GM23338 (cell line): Measurements from ENCODE around the gene SLIRP. TPM values are rescaled to one million over a fixed set of nuclear protein-coding genes. Genes with fewer than 3 reads are reported as not detected.

Source experiments
- ATAC-seq: fragments of 200-7000 bp; cut with Tn5 transposase; 3 replicates; pipeline ENCODE4 v1.9.1; 2020
- DNase-seq: peaks from one replicate; pipeline ENCODE4 v3.0.0-alpha.2; 2015; ENCODE audit warnings: low spot score
- H2AFZ ChIP-seq: fragments of 200-600 bp; sonication (generic); 2 replicates; pipeline ENCODE4 v1.8.0; 2016; ENCODE audit warnings: antibody characterized with exemption, mild to moderate bottlenecking, moderate library complexity
- H3F3A ChIP-seq: fragments of 200-600 bp; sonication (generic); replicated peaks from 2 replicates; pipeline ENCODE4 v1.8.0; 2017; ENCODE audit warnings: antibody characterized with exemption, mixed run types, low read depth
- H3K27ac ChIP-seq: fragments of 200-600 bp; sonication (generic); 2 replicates; pipeline ENCODE4 v1.6.1; 2016; ENCODE audit warnings: low read depth
- H3K27me3 ChIP-seq: fragments of 200-600 bp; sonication (generic); 2 replicates; pipeline ENCODE4 v1.8.0; 2016; ENCODE audit warnings: mild to moderate bottlenecking, mixed run types, moderate library complexity; ENCODE audit not compliant: insufficient read depth
- H3K36me3 ChIP-seq: fragments of 200-600 bp; sonication (generic); 2 replicates; pipeline ENCODE4 v1.8.0; 2016; ENCODE audit warnings: mild to moderate bottlenecking; ENCODE audit not compliant: insufficient read depth
- H3K4me1 ChIP-seq: fragments of 200-600 bp; sonication (generic); 2 replicates; pipeline ENCODE4 v1.8.0; 2016; ENCODE audit warnings: mild to moderate bottlenecking, moderate library complexity; ENCODE audit not compliant: insufficient read depth
- H3K4me2 ChIP-seq: fragments of 200-600 bp; sonication (generic); 2 replicates; pipeline ENCODE4 v1.7.1; 2017; ENCODE audit warnings: mixed run types
- H3K4me3 ChIP-seq: fragments of 200-600 bp; sonication (generic); 2 replicates; pipeline ENCODE4 v1.6.1; 2016; ENCODE audit warnings: mixed run types
- H3K79me2 ChIP-seq: fragments of 200-600 bp; sonication (generic); replicated peaks from 2 replicates; pipeline ENCODE4 v1.8.0; 2017; ENCODE audit warnings: mild to moderate bottlenecking; ENCODE audit not compliant: insufficient read depth
- H3K9me2 ChIP-seq: fragments of 200-600 bp; sonication (generic); 2 replicates; pipeline ENCODE4 v1.8.0; 2017; ENCODE audit not compliant: insufficient read depth
- H4K20me1 ChIP-seq: fragments of 200-600 bp; sonication (generic); replicated peaks from 2 replicates; pipeline ENCODE4 v1.8.0; 2017; ENCODE audit warnings: mild to moderate bottlenecking; ENCODE audit not compliant: insufficient read depth
- H3K27ac Mint-ChIP-seq: 2 replicates; pipeline ENCODE4 v1.8.0; 2020; ENCODE audit warnings: inconsistent platforms, mild to moderate bottlenecking, moderate library complexity, mixed read lengths
- H3K27me3 Mint-ChIP-seq: 3 replicates; pipeline ENCODE4 v1.8.0; 2022; ENCODE audit warnings: low read depth, mild to moderate bottlenecking, moderate library complexity, mixed read lengths, inconsistent platforms; ENCODE audit not compliant: insufficient read depth, poor library complexity
- H3K36me3 Mint-ChIP-seq: 3 replicates; pipeline ENCODE4 v1.8.0; 2021; ENCODE audit warnings: low read depth, mild to moderate bottlenecking, inconsistent platforms, moderate library complexity, mixed read lengths
- H3K4me1 Mint-ChIP-seq: 3 replicates; pipeline ENCODE4 v1.8.0; 2020; ENCODE audit warnings: mild to moderate bottlenecking, inconsistent platforms, mixed read lengths
- H3K4me3 Mint-ChIP-seq: 3 replicates; pipeline ENCODE4 v1.8.0; 2021; ENCODE audit warnings: moderate library complexity, mild to moderate bottlenecking, inconsistent platforms, mixed read lengths
- H3K9me3 Mint-ChIP-seq: 3 replicates; pipeline ENCODE4 v1.8.0; 2020; ENCODE audit warnings: moderate library complexity, mild to moderate bottlenecking, inconsistent platforms, mixed read lengths
- CREB1 ChIP-seq: fragments of 250-450 bp; sonication (Bioruptor Pico); IDR thresholded peaks from 2 replicates; pipeline ENCODE4 v1.5.0; 2020; ENCODE audit warnings: low read depth, mild to moderate bottlenecking, moderate library complexity
- CTCF ChIP-seq, 2 experiments: fragments of 200-600 bp in 1 of 2; sonication (generic) in 1 of 2; conservative IDR thresholded peaks; 2 replicates each; pipeline versions ENCODE4 v1.5.1 to v1.6.1; 2016 to 2017; ENCODE audit warnings: antibody characterized with exemption in 2 of 2, low read depth in 2 of 2, mild to moderate bottlenecking in 2 of 2, moderate library complexity in 1 of 2
- ETS1 ChIP-seq: IDR thresholded peaks from 2 replicates; pipeline ENCODE4 v1.6.1; 2016; ENCODE audit warnings: antibody characterized with exemption
- NANOG ChIP-seq: IDR thresholded peaks from 2 replicates; pipeline ENCODE4 v1.6.1; 2016; ENCODE audit warnings: antibody characterized with exemption, borderline replicate concordance
- POLR2AphosphoS5 ChIP-seq: IDR thresholded peaks from 2 replicates; pipeline ENCODE4 v1.6.1; 2016; ENCODE audit warnings: antibody characterized with exemption, low read depth
- REST ChIP-seq: IDR thresholded peaks from one replicate; pipeline ENCODE4 v1.6.1; 2018; ENCODE audit warnings: antibody characterized with exemption; ENCODE audit not compliant: unreplicated experiment
- ZNF114 ChIP-seq: fragments of 250-450 bp; sonication (Bioruptor Pico); IDR thresholded peaks from 2 replicates; pipeline ENCODE4 v1.5.0; 2020; ENCODE audit warnings: mild to moderate bottlenecking, moderate library complexity
- ZNF462 ChIP-seq: fragments of 250-450 bp; sonication (Bioruptor Pico); IDR thresholded peaks from 2 replicates; pipeline ENCODE4 v1.5.0; 2020; ENCODE audit warnings: mild to moderate bottlenecking, moderate library complexity
- polyA plus RNA-seq: library from polyadenylated mRNA; unstranded; fragments of >200 nt; fragmentation: Nextera tagmentation; extraction: Ambion mirVana; gene quantifications from 2 replicates; pipeline ENCODE4 v1.2.1, GENCODE V29; 2016
- total RNA-seq: library from RNA; depleted of rRNA; stranded (reverse); fragments of >200 nt; shearing (Covaris generic); gene quantifications from 2 replicates; pipeline ENCODE4 v1.2.3, GENCODE V29; 2014

SLIRP gene
- total and polyA plus RNA-seq, 2 experiments from 2014 or later, result 240 to 2,291 TPM

GRCh38 chr14:77760381-77761204 is 52.7 kb downstream of the SLIRP start, which contains the start of gene SNW1:
Gene SNW1, minus strand, starts transcription at chr14:77761156. Its CDS starts 29 bp downstream, at chr14:77761127.
- peaks cover under 1% of the 10 kb centered on the region; the same call in 1 of the 2 replicates for H3K36me3 ChIP-seq
- TF ChIP-seq NANOG (no peak), ZNF114 (CRISPR knock-in tag) (no peak), CREB1 (CRISPR knock-in tag) (peak; percentile 69), ZNF462 (CRISPR knock-in tag) (no peak), CTCF (conservative IDR thresholded peaks at IDR 0.05; ENCODE audit: low read depth in 2 of 2) (no peak), ETS1 (peak; percentile 80; the same call in 1 of the 2 replicates), REST (no peak), POLR2AphosphoS5 (peak; percentile 87)
- peaks cover 25% of the 10 kb centered on the region for H3K4me1 Mint-ChIP-seq
- H3K9me3 Mint-ChIP-seq, result no peaks in the 10 kb centered on the region
- H3K36me3 Mint-ChIP-seq, result peaks cover 8% of the 10 kb centered on the region
- H3K4me3 Mint-ChIP-seq, result peak within 1 kb of the TSS; percentile 99
- peak within 1 kb of the TSS; percentile 89 for H3K27ac ChIP-seq
- ATAC-seq, result peak; percentile 87
- peaks cover 31% of the 10 kb centered on the region for H4K20me1 ChIP-seq
- peak within 1 kb of the TSS; percentile 83 for H3K4me2 ChIP-seq
- peaks cover 7% of the 10 kb centered on the region for H3K27me3 Mint-ChIP-seq
- peaks cover 20% of the 10 kb centered on the region for H3K4me1 ChIP-seq
- peak; percentile 98 for DNase-seq
- no peaks in the 10 kb centered on the region for H3K27me3 ChIP-seq
- peak within 1 kb of the TSS; percentile 90 for H2AFZ ChIP-seq
- peaks cover 49% of the 10 kb centered on the region for H3K79me2 ChIP-seq
- H3K27ac Mint-ChIP-seq, result peak within 1 kb of the TSS; percentile 98
- H3K9me2 ChIP-seq, result no peaks in the 10 kb centered on the region
- peak within 1 kb of the TSS; percentile 68 for H3K4me3 ChIP-seq
- peaks cover 2% of the 10 kb centered on the region; the same call in 1 of the 2 replicates for H3F3A ChIP-seq
